Omental fat pad (tissue), 4 donors: ENCODE measurements around the gene NDUFA11. TPM values are rescaled to one million over a fixed set of nuclear protein-coding genes. Genes with fewer than 3 reads are reported as not detected.
"Not testable (repeated sequence)": the region's sequence is repeated elsewhere in the genome, so short reads cannot be mapped to it uniquely, and the experiment has no call there.

ENCODE experiments used
- ATAC-seq: fragments of 150-250 bp; one replicate; pipeline ENCODE4 v1.9.1; 2016; ENCODE audit warnings: mild to moderate bottlenecking, moderate library complexity; ENCODE audit not compliant: low FRiP score
- DNase-seq: peaks from one replicate; pipeline ENCODE4 v3.0.0-alpha.2; 2019; ENCODE audit warnings: low spot score
- total RNA-seq, 4 donors: library from RNA; depleted of rRNA; stranded (reverse); fragments of >200 nt; gene quantifications; one replicate each; pipeline ENCODE4 v1.1.0, GENCODE V29; 2016
- TF ChIP-seq, protein P1 (sequence below), 3 donors: fragments of 450-650 bp; IDR thresholded peaks; one replicate each; pipeline ENCODE4 v1.5.1; 2016 to 2017; ENCODE audit warnings: antibody characterized with exemption in 3 of 3, mild to moderate bottlenecking in 3 of 3, moderate library complexity in 2 of 3

The NDUFA11 gene
- total RNA-seq, 4 donors from 2014 or later: 134 to 234 (median 190) TPM

DNA sequence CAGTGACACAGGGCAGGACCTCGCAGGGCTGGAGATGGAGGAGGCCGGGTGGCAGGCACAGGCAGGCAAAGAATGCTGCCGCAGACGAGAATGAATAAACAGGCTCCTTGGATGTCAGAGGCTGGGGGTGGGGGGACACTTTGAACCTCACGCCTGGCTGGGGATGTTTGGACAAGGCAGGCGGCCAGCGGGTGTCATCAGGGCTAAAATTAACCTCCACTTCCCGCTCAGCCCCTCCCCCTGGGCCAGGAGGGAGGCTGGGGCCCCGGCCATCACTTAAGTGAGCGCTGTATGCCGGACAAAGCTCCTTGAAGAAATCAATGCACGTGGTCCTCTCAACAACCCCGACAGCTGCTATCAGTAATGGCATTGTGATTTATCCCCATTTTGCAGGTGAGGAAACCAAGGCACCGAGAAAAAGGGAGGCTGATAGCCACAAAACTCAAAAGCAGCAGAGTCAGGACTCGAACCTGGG, 22.9 kb downstream of the NDUFA11 start:
- ATAC-seq (no peak), DNase-seq (peak; percentile 29)
- TF ChIP-seq, protein P1, sequence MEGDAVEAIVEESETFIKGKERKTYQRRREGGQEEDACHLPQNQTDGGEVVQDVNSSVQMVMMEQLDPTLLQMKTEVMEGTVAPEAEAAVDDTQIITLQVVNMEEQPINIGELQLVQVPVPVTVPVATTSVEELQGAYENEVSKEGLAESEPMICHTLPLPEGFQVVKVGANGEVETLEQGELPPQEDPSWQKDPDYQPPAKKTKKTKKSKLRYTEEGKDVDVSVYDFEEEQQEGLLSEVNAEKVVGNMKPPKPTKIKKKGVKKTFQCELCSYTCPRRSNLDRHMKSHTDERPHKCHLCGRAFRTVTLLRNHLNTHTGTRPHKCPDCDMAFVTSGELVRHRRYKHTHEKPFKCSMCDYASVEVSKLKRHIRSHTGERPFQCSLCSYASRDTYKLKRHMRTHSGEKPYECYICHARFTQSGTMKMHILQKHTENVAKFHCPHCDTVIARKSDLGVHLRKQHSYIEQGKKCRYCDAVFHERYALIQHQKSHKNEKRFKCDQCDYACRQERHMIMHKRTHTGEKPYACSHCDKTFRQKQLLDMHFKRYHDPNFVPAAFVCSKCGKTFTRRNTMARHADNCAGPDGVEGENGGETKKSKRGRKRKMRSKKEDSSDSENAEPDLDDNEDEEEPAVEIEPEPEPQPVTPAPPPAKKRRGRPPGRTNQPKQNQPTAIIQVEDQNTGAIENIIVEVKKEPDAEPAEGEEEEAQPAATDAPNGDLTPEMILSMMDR (IDR thresholded peaks at IDR 0.05): no peak

DNA sequence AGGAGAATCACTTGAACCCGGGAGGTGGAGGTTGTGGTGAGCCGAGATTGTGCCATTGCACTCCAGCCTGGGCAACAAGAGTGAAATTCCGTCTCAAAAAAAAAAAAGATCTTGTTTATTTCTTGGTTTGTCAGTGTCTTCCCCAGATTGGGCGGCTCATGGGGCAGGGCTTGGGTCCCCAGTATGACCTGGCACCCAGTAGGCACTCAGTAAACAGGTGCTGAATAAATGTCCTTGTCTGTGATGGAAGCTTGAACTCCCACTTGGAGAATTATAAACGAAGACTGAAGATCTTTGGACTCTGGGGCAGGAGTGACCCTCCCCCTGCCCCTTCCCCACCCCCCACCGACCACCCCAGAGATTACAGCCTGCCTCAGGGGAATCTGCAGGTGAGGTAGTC, 23.4 kb downstream of the NDUFA11 start:
- ATAC-seq: no peak
- no peak for DNase-seq
- TF ChIP-seq, protein P1 (IDR thresholded peaks at IDR 0.05): no peak

DNA sequence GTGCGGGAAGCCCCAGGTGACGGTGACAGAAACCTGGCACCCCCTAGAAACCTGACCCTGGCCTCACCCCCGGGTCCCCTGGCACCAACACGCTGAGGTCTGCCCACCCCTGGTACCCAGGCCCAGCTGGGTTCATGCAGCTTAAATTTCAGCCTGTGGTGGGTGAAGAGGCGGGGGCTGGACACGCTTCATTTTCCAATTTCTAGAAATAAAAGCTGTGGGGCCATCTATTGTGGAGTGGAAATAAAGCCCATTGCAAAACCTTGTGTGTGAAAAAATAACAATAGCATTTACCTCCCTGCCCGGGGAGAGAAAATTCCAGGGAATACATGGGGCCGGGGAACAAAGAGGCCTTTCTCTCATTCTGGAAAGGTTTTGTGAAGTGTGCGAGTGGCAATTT, 25.7 kb downstream of the NDUFA11 start:
- TF ChIP-seq, protein P1 (IDR thresholded peaks at IDR 0.05): no peak
- DNase-seq: no peak
- no peak for ATAC-seq

DNA sequence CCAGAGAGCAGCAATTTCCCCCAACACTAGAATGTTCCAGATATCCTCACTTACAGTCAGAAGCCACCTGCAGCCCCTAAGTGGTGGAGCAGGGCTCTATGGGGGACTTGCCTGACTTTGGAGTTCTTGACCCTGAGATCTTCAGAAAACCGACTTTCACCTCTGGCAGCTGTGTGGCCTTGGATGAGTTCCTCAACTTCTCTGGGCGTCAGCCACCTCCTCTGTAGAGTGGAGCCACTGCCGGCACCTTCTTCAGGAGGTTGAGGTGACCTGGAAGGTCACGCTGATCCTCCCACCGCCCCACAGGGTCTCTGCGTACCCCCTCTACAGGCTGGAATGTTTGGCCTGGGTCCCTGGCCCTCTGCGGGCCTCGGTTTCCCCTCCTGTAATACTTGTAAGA, 26.2 kb downstream of the NDUFA11 start:
- peak; percentile 37 for ATAC-seq
- no peak for DNase-seq
- TF ChIP-seq, protein P1 (IDR thresholded peaks at IDR 0.05): no peak

DNA sequence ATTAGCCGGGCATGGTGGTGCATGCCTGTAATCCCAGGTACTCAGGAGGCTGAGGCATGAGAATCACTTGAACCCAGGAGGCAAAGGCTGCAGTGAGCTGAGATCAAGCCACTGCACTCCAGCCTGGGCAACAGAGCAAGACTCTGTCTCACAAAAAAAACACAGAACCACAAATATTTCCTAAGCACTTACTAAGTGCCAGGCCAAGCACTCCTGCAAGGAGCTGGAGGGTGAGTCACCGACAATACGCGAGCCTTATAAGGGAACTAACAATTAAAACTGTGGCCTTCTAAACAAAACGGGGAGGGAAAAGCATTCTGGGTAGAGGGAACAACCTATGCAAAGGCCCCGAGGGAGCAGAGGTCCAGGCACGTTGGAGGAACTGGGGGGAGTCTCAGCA, 29.1 kb downstream of the NDUFA11 start:
- DNase-seq, ATAC-seq: not testable (repeated sequence)

DNA sequence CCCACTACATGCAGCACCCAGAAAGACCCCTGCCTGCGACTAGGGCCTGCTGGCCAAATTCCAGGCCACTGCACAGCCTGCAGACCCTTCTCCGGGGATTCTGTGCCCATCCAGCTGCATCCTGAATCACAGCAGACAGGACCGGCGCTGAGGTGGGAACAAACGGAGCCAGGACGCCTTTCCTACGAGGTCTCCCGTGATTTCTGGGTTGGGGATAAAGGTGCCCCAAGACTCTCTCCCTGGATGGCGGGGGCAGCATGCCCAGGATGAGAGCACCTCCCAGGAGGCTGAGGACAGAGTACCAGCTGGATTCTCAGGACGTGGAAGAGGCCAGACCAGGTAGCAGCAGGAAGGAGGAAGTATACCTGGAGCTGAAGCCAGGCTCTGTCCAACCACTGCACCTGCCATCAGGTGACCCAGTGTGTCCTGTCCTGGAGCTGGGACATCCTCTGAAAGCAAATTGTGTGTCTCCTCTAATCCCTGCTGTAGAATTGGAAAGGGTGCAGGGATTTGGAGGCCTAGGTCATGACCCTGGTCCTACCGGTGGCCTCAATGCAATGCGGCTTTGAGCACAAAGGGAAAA, 29.9 kb downstream of the NDUFA11 start:
- ATAC-seq (no peak), DNase-seq (no peak)
- TF ChIP-seq, protein P1 (IDR thresholded peaks at IDR 0.05): no peak

DNA sequence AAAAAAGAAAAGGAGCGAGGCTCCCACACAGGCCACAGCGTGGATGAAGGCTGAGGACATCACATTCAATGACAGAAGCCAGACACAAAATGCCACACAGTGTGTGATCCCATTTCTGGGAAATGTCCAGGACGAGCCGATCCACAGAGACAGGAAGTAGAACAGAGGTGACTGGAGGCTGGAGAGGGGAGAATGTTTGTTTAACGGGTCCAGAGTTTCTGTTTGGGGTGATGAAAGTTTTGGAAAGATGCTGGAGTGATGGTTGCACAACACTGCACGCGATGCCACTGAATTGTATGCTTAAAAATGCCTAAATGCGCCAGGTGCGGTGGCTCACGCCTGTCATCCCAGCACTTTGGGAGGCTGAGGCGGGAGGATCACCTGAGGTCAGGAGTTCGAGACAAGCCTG, 32.6 kb downstream of the NDUFA11 start:
- no peak for DNase-seq
- TF ChIP-seq, protein P1 (IDR thresholded peaks at IDR 0.05): no peak
- ATAC-seq: no peak
